Measurements from ENCODE around the gene DOCK10.

- TF ChIP-seq EZH2phosphoT487 (IDR thresholded peaks at IDR 0.05; ENCODE audit: low read depth, severe bottlenecking, unreplicated experiment) (no peak), EZH2 (IDR thresholded peaks at IDR 0.05; ENCODE audit: borderline replicate concordance) (no peak)
- TF ChIP-seq, protein P1, sequence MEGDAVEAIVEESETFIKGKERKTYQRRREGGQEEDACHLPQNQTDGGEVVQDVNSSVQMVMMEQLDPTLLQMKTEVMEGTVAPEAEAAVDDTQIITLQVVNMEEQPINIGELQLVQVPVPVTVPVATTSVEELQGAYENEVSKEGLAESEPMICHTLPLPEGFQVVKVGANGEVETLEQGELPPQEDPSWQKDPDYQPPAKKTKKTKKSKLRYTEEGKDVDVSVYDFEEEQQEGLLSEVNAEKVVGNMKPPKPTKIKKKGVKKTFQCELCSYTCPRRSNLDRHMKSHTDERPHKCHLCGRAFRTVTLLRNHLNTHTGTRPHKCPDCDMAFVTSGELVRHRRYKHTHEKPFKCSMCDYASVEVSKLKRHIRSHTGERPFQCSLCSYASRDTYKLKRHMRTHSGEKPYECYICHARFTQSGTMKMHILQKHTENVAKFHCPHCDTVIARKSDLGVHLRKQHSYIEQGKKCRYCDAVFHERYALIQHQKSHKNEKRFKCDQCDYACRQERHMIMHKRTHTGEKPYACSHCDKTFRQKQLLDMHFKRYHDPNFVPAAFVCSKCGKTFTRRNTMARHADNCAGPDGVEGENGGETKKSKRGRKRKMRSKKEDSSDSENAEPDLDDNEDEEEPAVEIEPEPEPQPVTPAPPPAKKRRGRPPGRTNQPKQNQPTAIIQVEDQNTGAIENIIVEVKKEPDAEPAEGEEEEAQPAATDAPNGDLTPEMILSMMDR (IDR thresholded peaks at IDR 0.05; ENCODE audit: poor library complexity): no peak
Measured at GRCh38 chr2:224869601-224870233, 172.6 kb downstream of the DOCK10 start.
